Dermis blood vessel endothelial cell (primary cell): ENCODE results near the gene U2SURP. TPM values are rescaled to one million over a fixed set of nuclear protein-coding genes. Genes with fewer than 3 reads are reported as not detected.

Source experiments
- DNase-seq: peaks from one replicate; pipeline ENCODE4 v3.0.0; 2010
- total RNA-seq: library from RNA; depleted of rRNA; stranded (reverse); fragments of >200 nt; gene quantifications from 2 replicates; pipeline ENCODE4 v1.2.3, GENCODE V29; 2014

U2SURP gene
- 52.8 and 57.8 TPM in 2 replicates for total RNA-seq

DNA sequence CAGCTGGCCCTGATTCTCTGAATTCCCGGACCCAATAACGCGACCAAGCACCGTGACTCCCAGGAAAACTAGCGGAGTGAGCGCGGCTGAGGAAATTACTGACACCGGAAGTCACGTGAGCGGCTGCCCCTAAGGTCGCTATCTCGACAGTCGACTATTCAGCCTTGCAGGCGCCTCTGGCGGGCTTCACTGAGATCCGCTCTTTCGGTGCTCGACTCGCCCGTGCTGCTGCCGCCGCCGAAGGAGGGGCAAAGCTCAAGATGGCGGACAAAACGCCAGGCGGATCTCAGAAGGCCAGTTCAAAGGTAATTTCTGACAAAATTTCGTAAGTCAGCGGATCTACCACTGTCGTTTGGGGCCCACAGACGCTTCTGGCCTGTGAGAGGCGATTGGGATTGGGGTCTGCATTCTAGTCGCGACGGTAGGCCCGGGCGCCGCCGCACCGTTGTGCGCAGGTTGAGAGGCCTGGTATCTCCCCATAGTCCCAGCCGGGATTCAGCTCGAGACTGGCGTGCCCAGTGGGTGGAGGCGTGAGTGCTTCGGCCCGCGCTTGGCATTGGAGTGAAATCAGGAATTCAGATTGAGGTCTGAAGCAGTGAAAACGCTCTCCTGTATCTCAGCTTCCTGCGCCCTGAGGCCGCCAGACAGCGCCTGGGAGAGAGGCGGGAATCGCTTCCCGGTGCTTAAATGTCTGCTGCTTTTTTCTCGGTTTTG, at the start of gene U2SURP:
Gene U2SURP (plus strand): TSS at position 202 of the 714 bp plus-strand sequence. CDS start 59 bp downstream, at position 261.
- peak; percentile 98 for DNase-seq

DNA sequence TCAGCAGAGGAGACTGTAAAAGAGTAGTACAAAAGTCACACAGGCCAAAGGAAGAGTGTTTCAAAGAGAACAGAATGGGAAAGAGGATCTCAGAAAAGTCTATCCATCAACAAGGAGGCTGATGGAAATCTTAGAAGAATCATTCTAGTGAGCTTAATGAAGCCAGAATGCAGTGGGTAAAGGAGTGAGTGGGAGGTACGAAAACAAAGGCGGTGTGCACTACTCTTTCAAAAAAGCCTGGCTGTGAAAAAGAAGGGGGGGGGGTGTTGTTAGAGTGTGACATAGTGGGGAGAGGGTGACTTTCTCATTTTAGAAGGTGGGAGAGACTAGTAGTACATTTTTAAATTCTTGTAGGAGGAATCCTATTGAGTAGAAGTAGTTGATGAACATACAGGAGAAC, 49.6 kb upstream of the U2SURP start:
- DNase-seq: no peak

DNA sequence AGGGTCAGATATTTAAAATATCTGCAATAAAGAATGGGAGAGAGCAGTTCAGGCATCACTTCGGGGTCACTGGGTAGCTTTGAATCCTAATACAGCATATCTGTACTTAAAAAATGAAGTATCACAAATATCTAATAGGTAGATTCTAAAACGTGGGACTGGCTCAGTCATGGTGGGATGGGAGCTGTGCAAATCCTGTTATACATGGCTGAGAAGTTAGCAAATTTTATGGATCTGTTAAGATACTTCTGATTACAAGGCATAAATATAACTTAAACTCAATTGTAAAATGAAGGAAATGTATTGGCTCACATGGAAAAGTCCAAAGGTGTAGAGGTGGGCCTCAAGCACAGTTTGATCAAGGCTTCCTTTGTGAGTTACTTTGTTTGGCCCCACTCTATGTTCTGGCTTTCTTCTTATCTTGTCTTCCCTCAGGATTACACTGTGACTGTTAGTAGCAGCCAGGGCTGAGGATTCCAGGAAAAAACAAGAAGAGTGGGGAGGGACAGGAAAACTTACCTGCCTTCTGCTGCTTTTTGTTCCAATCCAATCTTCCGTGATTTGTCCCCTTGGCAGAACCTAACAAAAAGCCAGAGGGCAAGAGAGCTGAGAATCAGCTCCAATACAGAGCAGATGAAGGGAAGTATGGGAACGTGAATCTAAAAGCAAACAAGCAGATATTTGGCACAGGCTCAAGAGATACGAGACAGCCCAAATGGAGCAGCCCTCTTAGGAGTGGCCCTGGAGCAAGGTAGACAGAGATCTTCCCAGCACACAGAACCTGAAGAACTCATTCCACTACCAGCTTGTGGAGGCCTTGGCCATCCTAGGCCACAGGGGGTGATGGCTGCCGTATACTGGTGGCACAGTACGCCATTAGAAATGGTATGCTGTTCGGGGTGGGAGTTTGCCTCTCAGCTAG, 48.8 kb upstream of the U2SURP start:
- no peak for DNase-seq

DNA sequence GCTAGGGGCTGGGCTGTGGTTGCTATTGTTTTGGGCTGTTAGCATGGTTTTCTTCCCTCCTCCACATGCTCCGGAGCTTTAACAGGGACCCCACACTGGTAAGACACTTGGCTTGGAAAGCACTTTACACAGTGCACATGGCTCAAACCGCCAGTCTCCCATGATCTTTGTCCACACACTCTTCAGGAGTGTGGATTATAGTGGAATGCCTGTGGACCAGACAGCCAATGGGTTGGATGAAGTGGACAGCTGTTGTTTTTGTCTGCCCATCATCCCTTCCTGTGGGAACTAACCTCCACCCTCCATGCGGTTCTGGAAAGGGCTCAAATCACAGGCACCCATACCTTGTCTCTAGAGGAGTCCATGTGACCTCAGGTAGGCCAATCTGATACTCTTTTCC, 47.9 kb upstream of the U2SURP start:
- DNase-seq: no peak

DNA sequence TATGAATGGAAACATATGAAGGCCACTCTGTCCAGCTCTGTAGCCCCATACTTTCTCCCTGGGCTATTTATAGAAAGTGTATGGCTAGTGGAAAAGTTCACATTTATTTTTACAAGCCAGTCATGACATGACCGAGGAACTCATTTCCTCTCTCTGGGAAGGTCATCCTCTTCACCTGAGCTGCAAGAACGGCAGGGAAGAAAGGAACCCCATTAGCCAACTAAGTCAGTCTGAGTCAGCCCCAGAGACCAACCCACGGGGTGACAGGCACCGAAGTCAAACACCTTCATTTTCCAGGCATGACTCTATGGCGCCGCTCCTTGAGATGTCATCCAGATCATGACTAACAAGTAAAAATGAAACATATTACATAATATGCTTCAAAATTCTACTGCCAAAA, 42.7 kb upstream of the U2SURP start:
- DNase-seq: no peak

DNA sequence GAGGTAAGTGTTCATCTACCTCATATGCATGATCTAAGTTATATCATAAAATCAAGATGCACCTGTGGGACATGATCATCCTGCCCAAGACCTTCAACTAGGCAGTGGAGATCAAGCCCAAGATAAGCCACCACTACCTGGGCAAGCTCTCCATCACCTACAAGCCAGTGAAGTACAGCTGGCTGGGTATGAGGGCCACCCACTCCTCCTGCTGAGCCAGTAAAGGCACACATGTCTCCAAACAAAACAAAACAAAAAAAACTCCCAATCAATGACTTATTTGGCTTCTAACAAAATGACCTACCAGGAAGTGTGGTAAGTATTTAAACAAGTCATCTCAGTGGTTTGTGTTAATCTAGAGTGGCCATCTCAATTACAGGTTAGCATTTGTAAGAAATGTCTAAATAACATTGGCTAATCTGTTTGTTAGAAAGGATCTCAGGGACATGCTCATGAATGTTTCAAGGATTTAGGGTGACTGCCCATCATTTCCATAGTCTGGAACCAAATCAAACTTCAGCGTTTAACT, 41.0 kb upstream of the U2SURP start:
- no peak for DNase-seq

DNA sequence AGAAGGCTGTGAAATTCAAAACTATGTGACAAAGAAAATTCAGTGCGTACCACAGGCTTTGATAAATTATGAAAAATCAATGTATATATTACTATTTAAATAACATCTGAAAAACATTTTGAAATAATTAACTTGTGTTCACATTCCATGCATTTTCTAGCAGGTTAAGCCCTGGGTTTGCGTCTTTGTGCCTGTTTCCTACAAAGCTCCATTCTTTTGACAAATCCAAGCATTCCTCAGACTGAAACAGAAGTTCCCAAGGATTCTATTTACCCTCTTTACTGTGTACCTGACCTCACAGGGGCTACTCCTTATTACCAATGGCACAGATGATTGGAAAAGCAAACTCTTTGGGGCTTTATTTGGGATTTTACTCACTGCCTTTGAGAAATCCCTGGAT, 39.8 kb upstream of the U2SURP start:
- no peak for DNase-seq

DNA sequence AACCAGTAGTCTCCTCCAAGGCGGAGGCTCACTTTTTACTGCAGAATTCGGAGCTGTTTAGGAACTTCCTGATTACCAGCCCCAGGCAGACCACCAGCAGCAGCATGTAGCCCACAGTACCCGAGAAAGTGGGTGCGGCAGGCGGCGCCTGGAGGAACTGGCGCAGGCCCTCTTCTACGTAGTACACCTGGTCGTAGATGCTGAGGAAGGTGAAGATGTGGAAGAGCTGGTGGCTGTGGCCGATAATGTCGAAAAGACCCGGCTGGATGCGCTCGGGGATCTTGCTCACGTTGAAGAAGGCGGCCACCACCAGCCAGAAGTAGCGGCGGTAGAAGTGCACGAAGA, 39.2 kb upstream of the U2SURP start:
- no peak for DNase-seq

DNA sequence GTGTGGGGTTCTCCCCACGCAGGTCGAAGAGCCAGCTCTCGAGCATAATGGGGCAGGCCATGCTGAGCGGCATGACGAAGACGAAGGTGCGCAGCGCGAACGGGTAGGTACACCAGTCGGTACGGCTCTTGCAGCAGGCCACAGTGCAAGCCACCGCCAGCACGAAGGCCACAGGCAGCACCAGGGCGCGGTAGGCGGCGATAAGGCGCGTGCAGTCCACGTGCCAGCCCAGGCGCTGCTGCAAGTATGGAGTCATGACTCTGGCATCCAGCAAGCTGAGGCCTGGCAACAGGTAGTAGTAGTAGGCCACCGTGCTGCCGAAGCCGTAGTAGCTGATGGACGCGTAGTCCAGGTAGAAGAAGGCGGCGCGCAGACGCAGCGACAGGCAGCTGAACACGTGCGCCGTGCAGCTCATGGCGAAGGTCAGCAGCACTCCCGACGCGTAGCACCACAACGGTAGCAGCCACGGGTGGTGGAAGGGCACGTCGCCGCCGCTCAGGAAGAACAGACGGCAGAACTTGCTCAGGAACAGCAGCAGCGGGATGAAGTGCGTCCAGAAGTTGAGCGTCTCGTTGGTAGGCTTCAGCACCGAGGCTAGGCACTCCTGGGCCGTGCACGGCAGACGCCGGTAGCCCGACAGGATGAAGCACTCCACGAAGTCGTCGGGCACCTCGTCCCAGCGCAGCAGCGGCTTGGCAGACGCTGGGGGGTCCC, 38.7 kb upstream of the U2SURP start:
- no peak for DNase-seq

DNA sequence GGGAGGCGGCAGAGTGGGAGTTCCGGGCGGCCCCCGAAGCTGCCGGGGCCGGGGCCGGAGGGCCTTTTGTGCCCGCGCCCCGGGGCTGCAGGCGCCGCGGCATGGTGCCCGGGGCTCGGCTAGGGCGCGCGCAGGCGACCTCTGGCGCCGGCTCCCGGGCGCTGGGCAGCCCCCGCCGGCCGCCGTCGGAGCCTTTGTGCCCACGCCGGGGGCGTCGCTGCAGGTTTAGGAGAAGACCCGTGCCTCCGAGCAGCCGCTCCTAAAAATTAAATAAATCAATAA, 38.2 kb upstream of the U2SURP start:
- no peak for DNase-seq

DNA sequence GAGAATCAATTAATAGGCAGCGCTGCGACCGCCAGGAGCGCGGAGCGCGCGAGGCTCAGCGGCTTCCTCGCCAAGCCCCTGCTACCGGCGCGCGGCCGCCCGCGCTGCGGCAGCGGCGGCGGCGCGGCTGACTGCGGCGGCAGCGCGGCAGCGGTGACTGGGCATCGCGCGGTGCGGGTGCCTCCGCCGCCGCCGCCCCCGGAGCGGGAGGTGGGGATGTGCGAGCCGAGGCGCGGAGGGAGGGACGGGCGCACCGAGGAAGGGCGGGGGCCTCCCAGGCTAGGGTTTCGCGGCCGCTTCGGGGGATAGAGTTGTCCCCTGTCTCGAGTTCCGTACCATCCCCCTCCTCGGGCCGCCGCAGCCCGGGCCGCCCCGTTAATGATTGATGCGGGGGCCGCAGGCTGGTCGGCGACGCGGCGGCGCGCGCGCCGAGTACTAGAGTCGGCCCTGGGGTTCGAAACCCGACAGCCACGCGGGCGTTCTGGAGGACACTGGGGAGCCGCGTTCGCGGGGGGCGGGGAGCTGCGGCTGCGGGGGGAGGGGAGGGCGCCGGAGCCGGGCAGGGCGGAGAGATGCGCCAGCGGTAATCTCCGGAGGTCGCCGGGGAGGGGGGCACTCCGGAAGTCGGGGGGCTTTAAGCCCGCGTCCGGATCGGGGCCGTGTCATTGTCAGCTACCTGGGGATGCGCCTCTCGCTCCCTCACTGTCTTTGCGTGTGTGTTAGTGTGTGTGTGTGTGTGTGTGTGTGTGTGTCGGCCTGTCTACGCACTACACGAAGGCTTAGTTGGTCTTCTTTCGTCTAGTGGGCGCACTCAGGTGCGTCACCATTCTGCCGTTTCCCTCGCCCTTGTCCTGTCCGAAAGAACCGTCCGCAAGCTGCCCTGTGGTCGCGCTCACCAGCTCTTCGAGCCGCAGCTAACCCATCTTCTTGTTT, 37.6 kb upstream of the U2SURP start, which contains the start of gene PAQR9:
Gene PAQR9 (minus strand): TSS at position 159 of the 933 bp plus-strand sequence. CDS start 338 bp downstream, outside the sequence.
- DNase-seq: peak; percentile 28

DNA sequence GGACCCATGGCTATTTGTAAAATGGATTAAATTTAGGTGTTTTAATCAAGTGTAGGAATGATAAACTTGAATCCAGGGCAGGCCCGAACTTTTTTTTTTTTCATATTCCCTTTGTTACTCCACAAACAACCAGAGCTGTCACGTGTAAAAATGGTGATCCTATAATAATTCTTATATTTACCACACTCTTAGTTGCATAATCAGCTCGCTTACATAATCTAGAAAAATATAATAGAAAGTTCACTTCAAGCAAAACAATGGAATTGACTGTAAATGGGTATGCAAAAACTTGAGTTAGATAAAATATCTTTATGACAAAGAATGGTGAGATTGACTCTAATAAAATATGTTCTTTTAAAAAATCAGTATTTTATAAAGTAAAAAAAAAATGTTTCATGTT, 35.8 kb upstream of the U2SURP start:
- DNase-seq: no peak

DNA sequence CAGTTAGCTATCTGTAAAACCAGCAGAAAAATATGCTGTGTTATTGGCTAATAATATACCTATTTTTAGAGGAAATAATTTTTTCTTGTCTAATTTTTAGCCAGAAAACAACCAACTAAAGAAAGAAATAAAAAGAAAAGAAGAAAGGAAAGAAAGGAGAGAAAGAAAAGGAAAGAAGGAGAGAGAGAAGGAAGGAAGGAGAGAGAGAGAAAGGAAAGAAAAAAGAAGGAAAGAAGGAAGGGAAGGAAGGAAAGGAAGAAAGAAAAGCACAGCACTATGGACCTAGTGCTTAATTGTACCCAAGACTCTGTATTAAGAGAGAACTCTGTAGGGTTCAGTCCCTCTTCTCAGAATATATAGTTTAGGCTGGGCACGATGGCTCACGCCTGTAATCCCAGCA, 34.6 kb upstream of the U2SURP start:
- no peak for DNase-seq

DNA sequence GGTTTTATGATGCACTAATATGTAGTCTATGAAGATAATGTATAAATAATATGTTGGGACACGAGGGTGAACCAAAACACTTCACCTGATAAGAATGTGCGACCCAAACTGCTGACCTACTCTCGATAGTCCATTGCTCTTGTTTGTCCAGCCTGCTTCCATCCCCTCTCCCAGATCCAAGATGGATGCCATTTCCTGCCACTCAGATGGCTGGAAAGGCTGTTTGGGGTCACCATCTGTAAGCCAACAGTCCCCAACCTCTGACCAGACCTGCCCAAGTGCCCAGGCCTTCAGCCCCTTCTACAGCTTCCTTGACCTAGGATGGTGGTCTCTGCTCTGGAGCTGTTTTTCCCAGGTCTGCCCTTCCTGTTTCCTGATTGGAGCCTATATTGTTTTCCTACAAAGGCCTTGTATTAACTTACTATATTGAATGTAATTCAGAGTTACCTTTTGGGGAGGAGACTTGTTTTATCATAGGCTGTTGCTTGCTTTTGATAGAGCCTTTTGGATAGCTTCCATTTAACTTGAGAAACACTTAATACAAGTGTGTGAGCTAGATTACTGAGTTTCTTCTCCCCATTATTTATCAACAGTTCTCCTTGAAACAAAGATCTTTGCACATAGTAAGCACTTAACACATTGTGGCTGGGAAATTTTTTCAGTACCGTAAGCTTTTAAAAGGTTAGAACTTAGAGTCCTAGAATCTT, 32.9 kb upstream of the U2SURP start:
- no peak for DNase-seq

DNA sequence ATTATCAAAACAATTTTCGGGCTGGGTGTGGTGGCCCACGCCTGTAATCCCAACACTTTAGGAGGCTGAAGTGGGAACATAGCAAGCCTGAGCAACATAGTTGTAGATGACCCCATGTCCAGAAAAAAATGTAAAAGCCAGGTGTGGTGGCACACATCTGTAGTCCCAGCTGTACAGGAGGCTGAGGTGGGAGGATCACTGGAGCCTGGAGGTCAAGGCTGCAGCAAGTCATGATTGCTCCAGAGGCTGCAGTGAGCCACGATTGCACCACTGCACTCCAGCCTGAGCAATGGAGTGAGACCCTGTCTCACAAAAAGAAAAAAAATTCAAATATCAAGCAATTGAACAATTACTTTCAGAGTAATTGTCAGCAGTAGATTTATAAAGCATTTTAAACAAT, 29.9 kb upstream of the U2SURP start:
- DNase-seq: no peak

DNA sequence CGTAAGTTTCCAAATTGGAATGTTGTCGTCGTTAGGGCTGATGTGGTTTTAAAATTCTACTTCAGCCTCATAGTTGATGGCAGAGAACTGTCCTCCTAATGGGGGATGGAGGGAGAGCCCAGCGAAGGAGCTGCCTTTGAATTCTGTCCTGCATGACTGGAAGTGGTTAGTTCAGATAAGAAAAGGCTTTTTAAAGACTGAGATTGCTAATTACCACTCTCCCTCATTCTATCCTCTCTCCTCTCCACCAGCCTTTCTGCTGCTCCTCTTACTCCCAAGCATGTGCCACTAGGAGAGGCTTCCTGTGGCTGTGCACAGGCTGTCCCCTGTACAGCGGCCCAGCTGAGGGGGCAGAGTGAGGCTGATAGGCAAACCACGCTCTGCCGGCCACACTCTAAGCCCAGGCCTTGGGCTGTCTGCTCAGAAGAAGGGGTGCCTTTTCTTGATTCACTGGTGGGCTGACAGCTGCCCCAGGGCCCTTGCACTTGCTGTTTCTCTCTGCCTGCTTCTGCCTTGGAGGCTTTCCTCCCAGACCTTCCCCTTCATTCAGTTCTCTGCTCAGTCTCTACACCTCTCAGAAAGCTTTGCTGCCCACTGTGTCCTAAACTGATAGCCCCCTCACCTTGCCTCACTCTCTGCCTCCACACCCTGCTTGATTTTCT, 29.1 kb upstream of the U2SURP start:
- no peak for DNase-seq

DNA sequence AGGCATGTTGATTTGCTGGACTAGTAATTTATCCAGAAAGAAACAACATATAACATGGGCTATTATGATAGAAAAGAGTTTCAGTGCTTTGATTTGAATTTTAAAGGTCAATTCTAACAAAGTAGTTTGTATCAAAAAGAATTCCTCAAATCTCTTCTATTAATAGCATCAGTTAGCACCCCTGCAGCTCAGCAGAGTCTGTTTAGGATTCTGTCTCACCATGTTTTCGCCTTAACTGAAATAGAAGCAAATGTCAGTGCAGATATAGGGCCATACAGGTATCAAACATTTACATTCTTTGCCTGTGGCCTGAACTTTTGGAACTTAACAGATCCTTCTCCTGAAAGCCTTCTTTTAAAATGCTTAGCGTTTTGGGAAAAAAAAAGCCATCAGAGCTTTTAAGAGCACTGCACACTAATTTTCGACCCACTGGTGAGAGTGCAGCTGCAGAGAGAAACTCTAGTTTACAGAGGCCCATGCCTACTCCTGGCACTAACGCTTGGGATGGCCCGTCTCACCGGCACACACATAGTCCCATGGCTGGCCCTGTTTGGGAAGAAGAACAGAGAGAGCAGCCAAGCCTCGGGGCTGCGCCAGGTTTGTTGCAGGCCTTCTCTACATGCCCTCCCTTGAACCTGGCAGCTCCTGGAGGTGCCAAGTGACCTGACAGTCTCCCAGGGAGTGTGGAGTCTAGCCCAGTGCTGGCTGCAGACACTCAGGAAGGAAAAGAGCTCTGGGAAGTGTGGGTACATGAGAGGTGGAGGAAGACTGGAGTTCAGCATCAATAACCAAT, 28.0 kb upstream of the U2SURP start:
- no peak for DNase-seq

DNA sequence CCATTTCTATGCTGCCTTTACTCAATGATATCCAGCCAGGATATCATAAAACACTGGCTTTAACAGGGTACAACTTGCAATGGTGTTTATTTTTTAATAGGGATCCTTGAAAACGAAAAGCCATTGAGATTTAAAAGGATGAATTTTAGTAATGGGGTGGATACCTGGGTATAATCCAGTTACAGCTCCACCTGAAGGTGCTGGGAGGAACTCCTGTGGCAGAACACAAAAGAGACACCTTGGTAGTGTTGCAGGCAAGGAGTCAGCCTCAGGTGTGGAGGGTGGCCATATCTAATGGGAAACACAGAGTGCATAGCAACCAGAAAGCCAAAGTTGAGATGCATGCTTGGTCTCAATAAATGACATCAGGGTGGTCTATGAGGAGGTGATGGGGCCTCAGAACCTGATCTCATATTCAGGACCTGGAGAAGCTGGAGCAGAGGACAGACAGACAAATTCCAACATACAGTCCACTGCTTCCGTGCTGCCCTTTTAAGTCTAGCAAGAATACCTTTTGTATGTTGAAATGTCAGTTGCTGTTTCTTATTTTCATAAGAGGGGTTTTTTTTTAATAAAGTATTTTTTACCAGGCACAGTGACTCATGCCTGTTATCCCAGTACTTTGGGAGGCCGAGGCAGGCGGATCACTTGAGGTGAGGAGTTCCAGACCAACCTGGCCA, 25.9 kb upstream of the U2SURP start:
- no peak for DNase-seq

DNA sequence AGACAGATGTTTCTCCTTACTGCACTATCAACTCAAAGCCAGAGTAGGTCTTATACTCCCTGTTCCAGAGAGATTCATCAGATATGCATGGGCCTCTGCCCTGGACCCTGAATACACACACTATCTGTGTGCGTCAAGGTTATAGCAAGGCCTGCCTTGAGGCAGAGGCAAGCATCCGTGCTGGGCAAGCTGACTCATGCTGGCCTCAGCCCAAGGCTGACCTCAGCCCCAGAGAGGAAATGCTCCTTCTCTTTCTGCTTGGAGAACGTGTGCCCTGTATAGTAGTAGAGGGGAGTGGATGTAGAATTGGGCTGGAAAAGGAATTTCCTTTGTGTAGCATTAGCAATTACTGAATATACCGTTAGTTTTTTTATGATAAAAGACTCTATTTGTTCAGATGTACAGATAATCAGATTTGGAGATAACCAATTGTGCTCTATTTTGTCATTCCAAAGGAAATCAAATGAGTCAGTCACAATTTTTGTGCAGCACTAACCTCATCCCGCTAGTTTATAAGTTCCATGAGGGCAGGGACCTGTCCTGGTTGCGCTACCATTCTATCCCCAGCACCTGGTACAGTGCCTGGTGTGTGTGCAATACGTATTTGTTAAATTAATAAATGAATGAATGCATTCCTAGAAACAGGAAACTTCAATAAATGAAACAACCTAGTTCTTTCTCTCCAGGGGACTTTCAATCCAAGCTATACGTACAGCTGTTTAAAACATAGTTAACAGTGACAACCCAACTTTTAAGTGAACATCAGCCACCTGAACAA, 24.6 kb upstream of the U2SURP start:
- DNase-seq: peak; percentile 92
